HG02610 (cell line): Measurements from ENCODE around the gene AGAP1.

Experiments
- ATAC-seq: cut with Tn5 transposase; IDR thresholded peaks from one replicate; pipeline ENCODE4 v1.9.1; 2021; ENCODE audit warnings: mild to moderate bottlenecking, moderate library complexity; ENCODE audit not compliant: unreplicated experiment

AGAP1 gene

GRCh38 chr2:235677937-235678336 is 184.1 kb downstream of the AGAP1 start:
- no peak for ATAC-seq

GRCh38 chr2:235678712-235679111 is 184.9 kb downstream of the AGAP1 start:
- no peak for ATAC-seq

- no peak for ATAC-seq
Observed at GRCh38 chr2:235679471-235679870, 185.6 kb downstream of the AGAP1 start.

- ATAC-seq = no peak
Observed at GRCh38 chr2:235685024-235685721, 191.3 kb downstream of the AGAP1 start.

GRCh38 chr2:235688511-235689426 is 194.9 kb downstream of the AGAP1 start:
- ATAC-seq = no peak

- no peak for ATAC-seq
Observed at GRCh38 chr2:235689427-235689853, 195.6 kb downstream of the AGAP1 start.

GRCh38 chr2:235690082-235690808 is 196.4 kb downstream of the AGAP1 start:
- no peak for ATAC-seq

- no peak for ATAC-seq
Observed at GRCh38 chr2:235690809-235691450, 197.1 kb downstream of the AGAP1 start.

GRCh38 chr2:235692076-235692475 is 198.2 kb downstream of the AGAP1 start:
- ATAC-seq = no peak

- ATAC-seq = no peak
Observed at GRCh38 chr2:235692671-235693171, 198.9 kb downstream of the AGAP1 start.

- ATAC-seq = no peak
Observed at GRCh38 chr2:235693279-235693678, 199.4 kb downstream of the AGAP1 start.

- ATAC-seq = no peak
Observed at GRCh38 chr2:235694721-235695601, 201.1 kb downstream of the AGAP1 start.

- ATAC-seq = no peak
Observed at GRCh38 chr2:235695602-235695895, 201.7 kb downstream of the AGAP1 start.

GRCh38 chr2:235697041-235697440 is 203.2 kb downstream of the AGAP1 start:
- no peak for ATAC-seq

- no peak for ATAC-seq
Observed at GRCh38 chr2:235698028-235698427, 204.2 kb downstream of the AGAP1 start.

- no peak for ATAC-seq
Observed at GRCh38 chr2:235698491-235698890, 204.6 kb downstream of the AGAP1 start.

- ATAC-seq = no peak
Observed at GRCh38 chr2:235699576-235699975, 205.7 kb downstream of the AGAP1 start.

GRCh38 chr2:235701206-235701981 is 207.6 kb downstream of the AGAP1 start:
- ATAC-seq = no peak

GRCh38 chr2:235702186-235702585 is 208.3 kb downstream of the AGAP1 start:
- ATAC-seq = no peak
